Measurements from ENCODE around the gene HOXB13. TPM values are rescaled to one million over a fixed set of nuclear protein-coding genes. Genes with fewer than 3 reads are reported as not detected.

The HOXB13 gene
- total and polyA plus RNA-seq, 2 of the 4 experiments (the other 2 are of a cell fraction) = not detected

- TF ChIP-seq RCOR1 (IDR thresholded peaks at IDR 0.05; ENCODE audit: insufficient replicate concordance, low read length) (no peak), BHLHE40 (IDR thresholded peaks at IDR 0.05; ENCODE audit: low read depth, low read length) (no peak), MAZ (IDR thresholded peaks at IDR 0.05; ENCODE audit: borderline replicate concordance, low read depth, low read length) (no peak)
These were observed 23.3 kb upstream of the HOXB13 start (continued) for GRCh38 chr17:48751733-48752398.

GRCh38 chr17:48751172-48751571 lies 22.6 kb upstream of the HOXB13 start:
- no peak overlapping the region for H4K8ac ChIP-seq (ENCODE audit: low read depth in 2 of 2, low read length in 2 of 2)
- in situ Hi-C loops (cut with MboI; ENCODE audit: low sequenced_read_pairs) = loop anchor here (25.0 kb wide), 1 partner anchor 364 kb away; no protein-coding TSS in a partner anchor
- H3K9me1 ChIP-seq (ENCODE audit: insufficient read depth, low read length) = peaks cover 6% of the 10 kb centered on the region; the same call in 1 of the 2 replicates
- dilution Hi-C loops (cut with HindIII; ENCODE audit: low sequenced_read_pairs, unreplicated experiment) = no loop called here
- H4K20me1 ChIP-seq (ENCODE audit: insufficient read depth, low read length) = peaks cover 23% of the 10 kb centered on the region; the same call in 1 of the 2 replicates
- DNase-seq (no peak), ATAC-seq (ENCODE audit: low read depth) (no peak)
- no peak overlapping the region for H2AK5ac ChIP-seq (ENCODE audit: low read depth, low read length)
- intact Hi-C loops (cut with micrococcal nuclease) = no loop called here
- TF ChIP-seq SMC3 (IDR thresholded peaks at IDR 0.05; ENCODE audit: low read depth, low read length) (no peak), BHLHE40 (IDR thresholded peaks at IDR 0.05; ENCODE audit: low read depth, low read length) (no peak), MAFK (IDR thresholded peaks at IDR 0.05; ENCODE audit: low read depth, low read length) (no peak), ELK1 (IDR thresholded peaks at IDR 0.05; ENCODE audit: borderline replicate concordance, low read depth, low read length) (no peak), NFE2L2 (IDR thresholded peaks at IDR 0.05; ENCODE audit: low read depth, low read length) (no peak), RFX5 (IDR thresholded peaks at IDR 0.05; ENCODE audit: low read depth, low read length) (no peak), POLR2A (IDR thresholded peaks at IDR 0.05; ENCODE audit: low read depth, low read length) (no peak), USF2 (IDR thresholded peaks at IDR 0.05; ENCODE audit: low read depth, low read length) (no peak), MXI1 (IDR thresholded peaks at IDR 0.05; ENCODE audit: borderline replicate concordance, low read depth, low read length) (no peak), CEBPB (IDR thresholded peaks at IDR 0.05; ENCODE audit: low read depth, low read length) (no peak), FOS (IDR thresholded peaks at IDR 0.05; ENCODE audit: low read depth, low read length) (no peak)
- WGBS, 2 experiments (ENCODE audit: extremely low coverage in 2 of 2, insufficient read length in 1 of 2) = no CpG with 5 or more reads among the region's 3 CpGs
- H3K23ac ChIP-seq (ENCODE audit: low read depth, low read length) = no peak overlapping the region
- H2BK5ac ChIP-seq (ENCODE audit: low read depth, low read length, poor library complexity, severe bottlenecking) = no peak overlapping the region
- H3K79me1 ChIP-seq (ENCODE audit: low read depth in 1 of 2, low read length in 2 of 2) = no peaks in the 10 kb centered on the region
- POLR2A ChIA-PET (ENCODE audit: unreplicated experiment) = no interaction called here
- H2AK9ac ChIP-seq (replicated peaks; ENCODE audit: low read depth, low read length, poor library complexity) = no peak overlapping the region
- H3K36me3 ChIP-seq (ENCODE audit: control insufficient read depth, insufficient read depth, low read length) = no peaks in the 10 kb centered on the region
- H3K4ac ChIP-seq (ENCODE audit: low read depth, low read length) = no peak overlapping the region
- no peak overlapping the region for H3K4me3 ChIP-seq (ENCODE audit: insufficient read depth, low read depth, low read length)
- no peak overlapping the region for H3K14ac ChIP-seq (replicated peaks; ENCODE audit: low read depth, low read length)
- H4K91ac ChIP-seq (ENCODE audit: insufficient read depth, low read depth, low read length) = no peak overlapping the region
- H3K4me2 ChIP-seq (ENCODE audit: low read depth, low read length) = no peak overlapping the region
- no peak overlapping the region for H2BK15ac ChIP-seq (ENCODE audit: low read depth, low read length)
- no peak overlapping the region for H2BK120ac ChIP-seq (ENCODE audit: low read depth, low read length)
- CTCF ChIA-PET = interaction anchor here (0.6 to 0.8 kb wide), 2 partner anchors 40 to 42 kb away, joined by 3 to 7 read pairs; no protein-coding TSS in a partner anchor
- no peak overlapping the region for H3K56ac ChIP-seq (ENCODE audit: extremely low read depth, insufficient read depth, low read length)
- H4K5ac ChIP-seq (ENCODE audit: low read depth, low read length) = no peak overlapping the region
- no peak overlapping the region for H2AFZ ChIP-seq (replicated peaks; ENCODE audit: low read length, poor library complexity)
- no peak overlapping the region for H2BK20ac ChIP-seq (ENCODE audit: low read depth, low read length)
- peaks cover 95% of the 10 kb centered on the region for H3K27me3 ChIP-seq (ENCODE audit: control insufficient read depth, insufficient read depth, low read length)
- no TSS peak for BruUV-seq (replicated peaks)
- no peak overlapping the region for H3K9ac ChIP-seq (ENCODE audit: low read depth, low read length)
- H3K27ac ChIP-seq (ENCODE audit: insufficient read depth, low read length) = no peak overlapping the region
- no peaks in the 10 kb centered on the region for H3K4me1 ChIP-seq (ENCODE audit: control insufficient read depth, insufficient read depth, low read length)
- no peak overlapping the region for H3K18ac ChIP-seq (ENCODE audit: low read depth, low read length)
- peaks cover 13% of the 10 kb centered on the region for H3K9me3 ChIP-seq (ENCODE audit: control insufficient read depth, insufficient read depth, low read length)
